WTC11 (cell line): ENCODE data around the gene RCAN2. TPM values are rescaled to one million over a fixed set of nuclear protein-coding genes. Genes with fewer than 3 reads are reported as not detected.

Experiments used
- ATAC-seq: fragments of 200-7000 bp; cut with Tn5 transposase; 2 replicates; pipeline ENCODE4 v1.10.0; 2021; ENCODE audit warnings: mild to moderate bottlenecking, moderate library complexity
- CTCF ChIA-PET: fragments of 300-600 bp; sonication (Branson Sonifier 250); formaldehyde crosslinking; loops from one replicate; lab custom pipeline; 2021; ENCODE audit warnings: antibody characterized with exemption; lab: Charles Lee
- POLR2A ChIA-PET: fragments of 350-600 bp; sonication (Branson Sonifier 250); formaldehyde crosslinking; loops from one replicate; lab custom pipeline; 2021; ENCODE audit warnings: antibody characterized with exemption; lab: Charles Lee
- DNase-seq: peaks from one replicate; pipeline ENCODE4 v3.0.0; 2021; ENCODE audit warnings: low spot score
- H3K27ac Mint-ChIP-seq: 2 replicates; pipeline ENCODE4 v1.8.0; 2021; ENCODE audit warnings: mixed read lengths
- H3K27me3 Mint-ChIP-seq: 2 replicates; pipeline ENCODE4 v1.8.0; 2021; ENCODE audit warnings: low read depth, mild to moderate bottlenecking, moderate library complexity, mixed read lengths
- H3K36me3 Mint-ChIP-seq: 2 replicates; pipeline ENCODE4 v1.8.0; 2021; ENCODE audit warnings: mixed read lengths
- H3K4me1 Mint-ChIP-seq: 2 replicates; pipeline ENCODE4 v1.8.0; 2022; ENCODE audit warnings: mixed read lengths
- H3K4me3 Mint-ChIP-seq: 2 replicates; pipeline ENCODE4 v1.8.0; 2021; ENCODE audit warnings: mild to moderate bottlenecking, moderate library complexity, mixed read lengths
- H3K9me3 Mint-ChIP-seq: 2 replicates; pipeline ENCODE4 v1.8.0; 2021; ENCODE audit warnings: mixed read lengths
- ARID4B ChIP-seq: sonication (generic); formaldehyde crosslinking; IDR thresholded peaks from 2 replicates; pipeline ENCODE4 v1.8.0; 2023; ENCODE audit warnings: missing genetic modification reagents, mild to moderate bottlenecking, borderline replicate concordance
- CDX4 ChIP-seq: fragments of 250-450 bp; sonication (Bioruptor Pico); IDR thresholded peaks from 2 replicates; pipeline ENCODE4 v1.9.0; 2021; ENCODE audit warnings: moderate library complexity, mild to moderate bottlenecking, inconsistent platforms, borderline replicate concordance
- E2F5 ChIP-seq: sonication (generic); formaldehyde crosslinking; IDR thresholded peaks from 2 replicates; pipeline ENCODE4 v1.8.1; 2022; ENCODE audit warnings: mild to moderate bottlenecking, moderate library complexity, missing genetic modification reagents
- ETV6 ChIP-seq: sonication (generic); formaldehyde crosslinking; IDR thresholded peaks from 2 replicates; pipeline ENCODE4 v1.8.1; 2022; ENCODE audit warnings: mild to moderate bottlenecking, missing genetic modification reagents
- GABPB1 ChIP-seq: sonication (generic); formaldehyde crosslinking; IDR thresholded peaks from 2 replicates; pipeline ENCODE4 v1.8.1; 2023; ENCODE audit warnings: mild to moderate bottlenecking, missing genetic modification reagents
- JUN ChIP-seq: sonication (generic); formaldehyde crosslinking; IDR thresholded peaks from 2 replicates; pipeline ENCODE4 v1.8.0; 2023; ENCODE audit warnings: mild to moderate bottlenecking, missing genetic modification reagents
- MAX ChIP-seq: sonication (generic); formaldehyde crosslinking; IDR thresholded peaks from 2 replicates; pipeline ENCODE4 v1.8.0; 2022; ENCODE audit warnings: mild to moderate bottlenecking, missing genetic modification reagents
- MLX ChIP-seq: sonication (generic); formaldehyde crosslinking; IDR thresholded peaks from 2 replicates; pipeline ENCODE4 v1.8.1; 2023; ENCODE audit warnings: mild to moderate bottlenecking, missing genetic modification reagents, moderate library complexity
- NFE2L1 ChIP-seq: sonication (generic); formaldehyde crosslinking; IDR thresholded peaks from 2 replicates; pipeline ENCODE4 v1.8.1; 2023; ENCODE audit warnings: missing genetic modification reagents
- RELA ChIP-seq: sonication (generic); formaldehyde crosslinking; IDR thresholded peaks from 2 replicates; pipeline ENCODE4 v1.8.1; 2022; ENCODE audit warnings: missing genetic modification reagents, mild to moderate bottlenecking, borderline replicate concordance
- SMAD4 ChIP-seq: sonication (generic); formaldehyde crosslinking; IDR thresholded peaks from 2 replicates; pipeline ENCODE4 v1.8.0; 2022; ENCODE audit warnings: mild to moderate bottlenecking, missing genetic modification reagents
- STAT6 ChIP-seq: sonication (generic); formaldehyde crosslinking; conservative IDR thresholded peaks from 2 replicates; pipeline ENCODE4 v1.8.1; 2023; ENCODE audit warnings: mild to moderate bottlenecking, low read depth, missing genetic modification reagents, moderate library complexity
- TCF7 ChIP-seq: sonication (generic); formaldehyde crosslinking; IDR thresholded peaks from 2 replicates; pipeline ENCODE4 v1.8.0; 2022; ENCODE audit warnings: mild to moderate bottlenecking, low read depth, missing genetic modification reagents, moderate library complexity
- TEAD1 ChIP-seq: sonication (generic); formaldehyde crosslinking; IDR thresholded peaks from 2 replicates; pipeline ENCODE4 v1.8.0; 2022; ENCODE audit warnings: mild to moderate bottlenecking, missing genetic modification reagents
- TP53 ChIP-seq: sonication (generic); formaldehyde crosslinking; IDR thresholded peaks from 2 replicates; pipeline ENCODE4 v1.8.1; 2023; ENCODE audit warnings: mild to moderate bottlenecking, missing genetic modification reagents
- ZBTB21 ChIP-seq: sonication (generic); formaldehyde crosslinking; IDR thresholded peaks from 2 replicates; pipeline ENCODE4 v1.8.1; 2023; ENCODE audit warnings: mild to moderate bottlenecking, missing genetic modification reagents, borderline replicate concordance
- ZMAT4 ChIP-seq: fragments of 250-450 bp; sonication (Bioruptor Pico); IDR thresholded peaks from 2 replicates; pipeline ENCODE4 v1.9.0; 2021; ENCODE audit warnings: mild to moderate bottlenecking
- ZNF121 ChIP-seq: sonication (generic); formaldehyde crosslinking; IDR thresholded peaks from 2 replicates; pipeline ENCODE4 v1.8.0; 2023; ENCODE audit warnings: missing genetic modification reagents
- ZNF138 ChIP-seq: sonication (generic); formaldehyde crosslinking; conservative IDR thresholded peaks from 2 replicates; pipeline ENCODE4 v1.8.1; 2022; ENCODE audit warnings: mild to moderate bottlenecking, moderate library complexity, missing genetic modification reagents
- ZNF219 ChIP-seq: sonication (generic); formaldehyde crosslinking; IDR thresholded peaks from 2 replicates; pipeline ENCODE4 v1.8.0; 2023; ENCODE audit warnings: missing genetic modification reagents, mild to moderate bottlenecking, borderline replicate concordance
- ZNF532 ChIP-seq: fragments of 250-450 bp; sonication (Bioruptor Pico); IDR thresholded peaks from 2 replicates; pipeline ENCODE4 v1.9.0; 2021; ENCODE audit warnings: mild to moderate bottlenecking, borderline replicate concordance
- total RNA-seq: library from RNA; stranded (reverse); gene quantifications from 3 replicates; pipeline ENCODE4 v1.2.3, GENCODE V29; 2021

The RCAN2 gene
- total RNA-seq, 1 experiment from 2014 or later, result 3.9 TPM

- ATAC-seq (no peak), DNase-seq (no peak)
- no peak overlapping the region for H3K27ac Mint-ChIP-seq
- ChIA-PET POLR2A (no interaction called here), CTCF (no interaction called here)
- H3K9me3 Mint-ChIP-seq, result peaks cover 15% of the 10 kb centered on the region
- H3K4me1 Mint-ChIP-seq, result peaks cover 23% of the 10 kb centered on the region
- no peak overlapping the region for H3K4me3 Mint-ChIP-seq
- no peak for TF ChIP-seq SMAD4 (CRISPR knock-in tag)
- TF ChIP-seq RELA (CRISPR knock-in tag), result no peak
- TF ChIP-seq MAX (CRISPR knock-in tag), result no peak
- TF ChIP-seq ZNF219 (CRISPR knock-in tag), result no peak
- TF ChIP-seq ZMAT4 (CRISPR knock-in tag), result no peak
- TF ChIP-seq ZNF532, result no peak
- TF ChIP-seq STAT6, result no peak
- H3K27me3 Mint-ChIP-seq, result no peaks in the 10 kb centered on the region
- no peaks in the 10 kb centered on the region for H3K36me3 Mint-ChIP-seq
Observed at GRCh38 chr6:46329568-46329967, 161.7 kb downstream of the RCAN2 start.

GRCh38 chr6:46327779-46328178 is 163.5 kb downstream of the RCAN2 start:
- Mint-ChIP-seq H3K9me3 (peaks cover under 1% of the 10 kb centered on the region; the same call in 1 of the 2 replicates), H3K27ac (no peak overlapping the region)
- ATAC-seq, result no peak
- TF ChIP-seq ARID4B (no peak), TEAD1 (no peak), NFE2L1 (CRISPR knock-in tag) (no peak), TCF7 (CRISPR knock-in tag) (no peak), ZBTB21 (CRISPR knock-in tag) (no peak), GABPB1 (CRISPR knock-in tag) (no peak), ZNF138 (CRISPR knock-in tag) (no peak), CDX4 (CRISPR knock-in tag) (no peak), TP53 (no peak), ZNF121 (CRISPR knock-in tag) (no peak), MLX (CRISPR knock-in tag) (no peak), ETV6 (CRISPR knock-in tag) (no peak), ZNF219 (CRISPR knock-in tag) (no peak), E2F5 (CRISPR knock-in tag) (no peak), JUN (CRISPR knock-in tag) (no peak)

More at GRCh38 chr6:46327779-46328178, 163.5 kb downstream of the RCAN2 start:
- ChIA-PET POLR2A (no interaction called here), CTCF (no interaction called here)
- Mint-ChIP-seq H3K36me3 (no peaks in the 10 kb centered on the region), H3K4me3 (no peak overlapping the region), H3K27me3 (no peaks in the 10 kb centered on the region), H3K4me1 (peaks cover 17% of the 10 kb centered on the region)
- DNase-seq, result no peak
